Measurements from ENCODE around the gene SLK. TPM values are rescaled to one million over a fixed set of nuclear protein-coding genes. Genes with fewer than 3 reads are reported as not detected.

The SLK gene
- total RNA-seq, 1 donor from 2014 or later = 27.5 TPM

- H3K9me3 Mint-ChIP-seq (ENCODE audit: unreplicated experiment) = no peaks in the 10 kb centered on the region
- no peak overlapping the region for H3K4me2 ChIP-seq (ENCODE audit: low read length)
- TF ChIP-seq, protein P1, sequence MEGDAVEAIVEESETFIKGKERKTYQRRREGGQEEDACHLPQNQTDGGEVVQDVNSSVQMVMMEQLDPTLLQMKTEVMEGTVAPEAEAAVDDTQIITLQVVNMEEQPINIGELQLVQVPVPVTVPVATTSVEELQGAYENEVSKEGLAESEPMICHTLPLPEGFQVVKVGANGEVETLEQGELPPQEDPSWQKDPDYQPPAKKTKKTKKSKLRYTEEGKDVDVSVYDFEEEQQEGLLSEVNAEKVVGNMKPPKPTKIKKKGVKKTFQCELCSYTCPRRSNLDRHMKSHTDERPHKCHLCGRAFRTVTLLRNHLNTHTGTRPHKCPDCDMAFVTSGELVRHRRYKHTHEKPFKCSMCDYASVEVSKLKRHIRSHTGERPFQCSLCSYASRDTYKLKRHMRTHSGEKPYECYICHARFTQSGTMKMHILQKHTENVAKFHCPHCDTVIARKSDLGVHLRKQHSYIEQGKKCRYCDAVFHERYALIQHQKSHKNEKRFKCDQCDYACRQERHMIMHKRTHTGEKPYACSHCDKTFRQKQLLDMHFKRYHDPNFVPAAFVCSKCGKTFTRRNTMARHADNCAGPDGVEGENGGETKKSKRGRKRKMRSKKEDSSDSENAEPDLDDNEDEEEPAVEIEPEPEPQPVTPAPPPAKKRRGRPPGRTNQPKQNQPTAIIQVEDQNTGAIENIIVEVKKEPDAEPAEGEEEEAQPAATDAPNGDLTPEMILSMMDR (IDR thresholded peaks at IDR 0.05; ENCODE audit: insufficient read depth, low read depth, low read length) = no peak
- no peak for TF ChIP-seq EZH2 (IDR thresholded peaks at IDR 0.05; ENCODE audit: insufficient read depth, low read length)
- no peaks in the 10 kb centered on the region for H3K36me3 ChIP-seq (ENCODE audit: insufficient read depth, low read length)
- no peaks in the 10 kb centered on the region for H3K9me3 ChIP-seq (ENCODE audit: insufficient read depth, low read depth, low read length)
- DNase-seq (ENCODE audit: low read depth) (no peak), FAIRE-seq (no peak)
- no peak overlapping the region for H3K9ac ChIP-seq (ENCODE audit: low read length)
- H2AFZ ChIP-seq (ENCODE audit: low read depth, low read length) = no peak overlapping the region
- H3K27ac Mint-ChIP-seq (ENCODE audit: unreplicated experiment) = no peak overlapping the region
- H3K27ac ChIP-seq (ENCODE audit: low read depth, low read length) = no peak overlapping the region
- H3K79me2 ChIP-seq (ENCODE audit: insufficient read depth, low read length) = no peaks in the 10 kb centered on the region
- H4K20me1 ChIP-seq (ENCODE audit: insufficient read depth, low read length) = no peaks in the 10 kb centered on the region
- H3K4me3 Mint-ChIP-seq (ENCODE audit: unreplicated experiment) = no peak overlapping the region
- H3K4me1 Mint-ChIP-seq (ENCODE audit: low read depth, unreplicated experiment) = peaks cover 6% of the 10 kb centered on the region
- H3K4me3 ChIP-seq (ENCODE audit: insufficient read depth, low read depth, low read length) = no peak overlapping the region
- no peaks in the 10 kb centered on the region for H3K27me3 ChIP-seq (ENCODE audit: insufficient read depth, low read length)
- no peaks in the 10 kb centered on the region for H3K4me1 ChIP-seq (ENCODE audit: insufficient read depth, low read length)
- H3K36me3 Mint-ChIP-seq (ENCODE audit: low read depth, unreplicated experiment) = no peaks in the 10 kb centered on the region
- H3K27me3 Mint-ChIP-seq (ENCODE audit: low read depth, unreplicated experiment) = no peaks in the 10 kb centered on the region
Observed at GRCh38 chr10:103925591-103925990, 41.3 kb upstream of the SLK start.

- Mint-ChIP-seq H3K4me3 (ENCODE audit: unreplicated experiment) (no peak overlapping the region), H3K36me3 (ENCODE audit: low read depth, unreplicated experiment) (no peaks in the 10 kb centered on the region), H3K27me3 (ENCODE audit: low read depth, unreplicated experiment) (no peaks in the 10 kb centered on the region), H3K27ac (ENCODE audit: unreplicated experiment) (no peak overlapping the region), H3K4me1 (ENCODE audit: low read depth, unreplicated experiment) (peaks cover 6% of the 10 kb centered on the region), H3K9me3 (ENCODE audit: unreplicated experiment) (no peaks in the 10 kb centered on the region)
- Histone ChIP-seq H3K79me2 (ENCODE audit: insufficient read depth, low read length) (no peaks in the 10 kb centered on the region), H3K4me3 (ENCODE audit: insufficient read depth, low read depth, low read length) (no peak overlapping the region), H3K27ac (ENCODE audit: low read depth, low read length) (no peak overlapping the region), H4K20me1 (ENCODE audit: insufficient read depth, low read length) (no peaks in the 10 kb centered on the region), H3K36me3 (ENCODE audit: insufficient read depth, low read length) (no peaks in the 10 kb centered on the region), H3K4me2 (ENCODE audit: low read length) (no peak overlapping the region), H3K4me1 (ENCODE audit: insufficient read depth, low read length) (no peaks in the 10 kb centered on the region), H3K9me3 (ENCODE audit: insufficient read depth, low read depth, low read length) (no peaks in the 10 kb centered on the region), H2AFZ (ENCODE audit: low read depth, low read length) (no peak overlapping the region), H3K9ac (ENCODE audit: low read length) (no peak overlapping the region), H3K27me3 (ENCODE audit: insufficient read depth, low read length) (no peaks in the 10 kb centered on the region)
- FAIRE-seq = no peak
- DNase-seq (ENCODE audit: low read depth) = no peak
- TF ChIP-seq, protein P1 (IDR thresholded peaks at IDR 0.05; ENCODE audit: insufficient read depth, low read depth, low read length) = no peak
- TF ChIP-seq EZH2 (IDR thresholded peaks at IDR 0.05; ENCODE audit: insufficient read depth, low read length) = no peak
Observed at GRCh38 chr10:103926722-103927319, 40.1 kb upstream of the SLK start.

DNA sequence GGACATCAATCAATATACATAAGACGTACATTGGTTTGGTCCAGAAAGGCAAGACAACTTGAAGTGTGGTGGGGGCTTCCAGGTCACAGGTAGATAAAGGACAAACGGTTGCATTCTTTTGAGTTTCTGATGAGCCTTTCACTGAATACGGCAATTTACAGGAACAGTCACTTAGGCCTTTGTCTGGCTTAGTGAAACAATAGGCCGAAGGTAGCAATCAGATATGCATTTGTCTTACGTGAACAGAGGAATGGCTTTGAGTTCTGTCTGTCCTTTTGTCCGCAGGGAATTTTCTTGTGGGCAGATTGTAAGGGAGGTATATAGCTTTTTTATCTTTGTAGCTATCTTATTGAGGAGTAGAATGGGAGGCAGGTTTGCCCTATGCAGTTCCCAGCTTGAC, 38.2 kb upstream of the SLK start:
- Histone ChIP-seq H3K9me3 (ENCODE audit: insufficient read depth, low read depth, low read length) (no peaks in the 10 kb centered on the region), H3K4me1 (ENCODE audit: insufficient read depth, low read length) (no peaks in the 10 kb centered on the region), H3K4me3 (ENCODE audit: insufficient read depth, low read depth, low read length) (no peak overlapping the region), H3K4me2 (ENCODE audit: low read length) (no peak overlapping the region), H3K79me2 (ENCODE audit: insufficient read depth, low read length) (no peaks in the 10 kb centered on the region), H3K9ac (ENCODE audit: low read length) (no peak overlapping the region), H3K27me3 (ENCODE audit: insufficient read depth, low read length) (no peaks in the 10 kb centered on the region), H2AFZ (ENCODE audit: low read depth, low read length) (no peak overlapping the region), H4K20me1 (ENCODE audit: insufficient read depth, low read length) (no peaks in the 10 kb centered on the region), H3K36me3 (ENCODE audit: insufficient read depth, low read length) (no peaks in the 10 kb centered on the region), H3K27ac (ENCODE audit: low read depth, low read length) (no peak overlapping the region)
- DNase-seq (ENCODE audit: low read depth) (no peak), FAIRE-seq (no peak)
- H3K4me1 Mint-ChIP-seq (ENCODE audit: low read depth, unreplicated experiment) = peaks cover 6% of the 10 kb centered on the region
- TF ChIP-seq, protein P1 (IDR thresholded peaks at IDR 0.05; ENCODE audit: insufficient read depth, low read depth, low read length) = no peak
- no peak for TF ChIP-seq EZH2 (IDR thresholded peaks at IDR 0.05; ENCODE audit: insufficient read depth, low read length)
- H3K4me3 Mint-ChIP-seq (ENCODE audit: unreplicated experiment) = no peak overlapping the region
- no peak overlapping the region for H3K27ac Mint-ChIP-seq (ENCODE audit: unreplicated experiment)
- H3K36me3 Mint-ChIP-seq (ENCODE audit: low read depth, unreplicated experiment) = no peaks in the 10 kb centered on the region
- no peaks in the 10 kb centered on the region for H3K9me3 Mint-ChIP-seq (ENCODE audit: unreplicated experiment)
- no peaks in the 10 kb centered on the region for H3K27me3 Mint-ChIP-seq (ENCODE audit: low read depth, unreplicated experiment)
